Measurements from ENCODE around the gene ITPR1. TPM values are rescaled to one million over a fixed set of nuclear protein-coding genes. Genes with fewer than 3 reads are reported as not detected.

ITPR1 gene
- polyA plus RNA-seq, 1 of the 3 experiments (the other 2 are of a cell fraction): 5.9 TPM

- Histone ChIP-seq H3K9me2 (no peaks in the 10 kb centered on the region), H3K27me3 (ENCODE audit: insufficient read depth) (no peaks in the 10 kb centered on the region), H4K20me1 (ENCODE audit: insufficient read depth) (no peaks in the 10 kb centered on the region), H3F3A (replicated peaks; ENCODE audit: insufficient read depth) (no peaks in the 10 kb centered on the region), H3K4me1 (ENCODE audit: control insufficient read depth in 1 of 2, insufficient read depth in 2 of 2, low read depth in 1 of 2, low read length in 1 of 2) (peaks cover 0 to 7% of the 10 kb centered on the region in 2 experiments; a peak in 1 of 4 replicates), H3K9ac (no peak overlapping the region), H3K9me3 (no peaks in the 10 kb centered on the region), H3K4me3 (ENCODE audit: low read depth in 2 of 2, low read length in 1 of 2) (no peak overlapping the region), H3K4me2 (no peak overlapping the region), H3K27ac (ENCODE audit: low read depth in 2 of 2, low read length in 1 of 2) (no peak overlapping the region; a peak in 1 of 4 replicates), H2AFZ (ENCODE audit: low read depth) (no peak overlapping the region), H3K79me2 (ENCODE audit: insufficient read depth) (no peaks in the 10 kb centered on the region), H3K36me3 (replicated peaks in 1 of 2; ENCODE audit: control insufficient read depth in 1 of 2, insufficient read depth in 2 of 2, low read length in 1 of 2) (peaks cover 0 to 8% of the 10 kb centered on the region in 2 experiments)
- no peak for DNase-seq
- POLR2A ChIA-PET: no interaction called here
- TF ChIP-seq CTCF (IDR thresholded peaks at IDR 0.05) (no peak), EP300 (IDR thresholded peaks at IDR 0.05; ENCODE audit: borderline replicate concordance in 1 of 2, low read depth in 1 of 2, low read length in 1 of 2) (no peak)
- CTCF ChIA-PET: interaction anchor here (1.5 kb wide), 1 partner anchor 142 kb away, joined by 3 read pairs; no protein-coding TSS in a partner anchor
- 100% methylated on average over 4 of the region's 4 CpGs for WGBS (ENCODE audit: low lambda C conversion rate)
Observed at GRCh38 chr3:4838621-4839022, 345.5 kb downstream of the ITPR1 start.

- Histone ChIP-seq H3F3A (replicated peaks; ENCODE audit: insufficient read depth) (no peaks in the 10 kb centered on the region), H3K27me3 (ENCODE audit: insufficient read depth) (no peaks in the 10 kb centered on the region), H3K9me3 (no peaks in the 10 kb centered on the region), H2AFZ (ENCODE audit: low read depth) (no peak overlapping the region), H4K20me1 (ENCODE audit: insufficient read depth) (no peaks in the 10 kb centered on the region), H3K4me1 (ENCODE audit: control insufficient read depth in 1 of 2, insufficient read depth in 2 of 2, low read depth in 1 of 2, low read length in 1 of 2) (peaks cover 0 to 7% of the 10 kb centered on the region in 2 experiments; a peak in 1 of 4 replicates), H3K4me3 (ENCODE audit: low read depth in 2 of 2, low read length in 1 of 2) (no peak overlapping the region), H3K9me2 (no peaks in the 10 kb centered on the region), H3K36me3 (replicated peaks in 1 of 2; ENCODE audit: control insufficient read depth in 1 of 2, insufficient read depth in 2 of 2, low read length in 1 of 2) (peaks cover 0 to 8% of the 10 kb centered on the region in 2 experiments), H3K4me2 (no peak overlapping the region), H3K79me2 (ENCODE audit: insufficient read depth) (no peaks in the 10 kb centered on the region), H3K27ac (ENCODE audit: low read depth in 2 of 2, low read length in 1 of 2) (no peak overlapping the region), H3K9ac (no peak overlapping the region)
- ChIA-PET POLR2A (no interaction called here), CTCF (interaction anchor here (1.2 kb wide), 1 partner anchor 218 kb away, joined by 4 read pairs; no protein-coding TSS in a partner anchor)
- 92% methylated on average over 3 of the region's 3 CpGs for WGBS (ENCODE audit: low lambda C conversion rate)
- no peak for DNase-seq
- TF ChIP-seq SMC3 (IDR thresholded peaks at IDR 0.05; ENCODE audit: low read depth, low read length) (no peak), USF1 (IDR thresholded peaks at IDR 0.05; ENCODE audit: borderline replicate concordance, low read depth) (no peak), RXRA (IDR thresholded peaks at IDR 0.05; ENCODE audit: borderline replicate concordance, low read depth) (no peak), NFIC (IDR thresholded peaks at IDR 0.05; ENCODE audit: borderline replicate concordance) (no peak), ELF1 (IDR thresholded peaks at IDR 0.05) (no peak), CHD2 (IDR thresholded peaks at IDR 0.05; ENCODE audit: low read length, partially characterized antibody) (no peak), PBX3 (IDR thresholded peaks at IDR 0.05) (no peak)
Observed at GRCh38 chr3:4839278-4839677, 346.1 kb downstream of the ITPR1 start.

All from SK-N-SH (cell line).